NT2/D1 (cell line): ENCODE results near the gene ASIC1.

Source experiments
- YY1 ChIP-seq: IDR thresholded peaks from 2 replicates; pipeline ENCODE4 v1.6.1; 2011; ENCODE audit not compliant: insufficient read length, insufficient read depth
- ZNF274 ChIP-seq: IDR thresholded peaks from 2 replicates; pipeline ENCODE4 v1.6.1; 2011; ENCODE audit warnings: mild to moderate bottlenecking, low read depth, low read length

DNA sequence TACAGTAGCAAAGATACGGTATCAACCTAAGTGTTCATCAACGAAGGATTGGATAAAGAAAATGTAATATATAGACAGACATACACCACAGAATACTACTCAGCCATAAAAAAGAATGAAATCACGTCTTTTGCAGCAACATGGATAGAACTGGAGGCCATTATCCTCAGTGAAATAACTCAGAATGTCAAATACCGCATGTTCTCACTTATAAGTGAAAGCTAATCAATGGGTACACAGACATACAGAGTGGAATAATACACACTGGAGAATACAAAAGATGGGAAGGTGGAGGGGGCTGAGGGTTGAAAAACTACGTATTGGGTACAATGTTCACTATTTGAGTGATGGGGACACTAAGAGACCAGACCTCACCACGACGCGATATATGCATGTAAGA, 33.2 kb upstream of the ASIC1 start:
- TF ChIP-seq ZNF274 (no peak), YY1 (no peak)
